Rectal smooth muscle tissue (tissue), 1 donor: ENCODE measurements around the gene PCDHB13.
"Not testable (repeated sequence)": the region's sequence is repeated elsewhere in the genome, so short reads cannot be mapped to it uniquely, and the experiment has no call there.

ENCODE experiments used
- H3K27ac ChIP-seq: one replicate; pipeline ENCODE4 v1.7.0; 2013; ENCODE audit warnings: low read depth, low read length, inconsistent platforms
- H3K27me3 ChIP-seq: one replicate; pipeline ENCODE4 v1.7.0; 2013; ENCODE audit warnings: low read length; ENCODE audit not compliant: control insufficient read depth, insufficient read depth
- H3K36me3 ChIP-seq: one replicate; pipeline ENCODE4 v1.7.0; 2013; ENCODE audit warnings: low read length; ENCODE audit not compliant: control insufficient read depth, insufficient read depth
- H3K4me1 ChIP-seq: one replicate; pipeline ENCODE4 v1.7.0; 2013; ENCODE audit warnings: low read length; ENCODE audit not compliant: control insufficient read depth, insufficient read depth
- H3K4me3 ChIP-seq: one replicate; pipeline ENCODE4 v1.7.0; 2013; ENCODE audit warnings: low read length
- H3K9ac ChIP-seq: one replicate; pipeline ENCODE4 v1.7.0; 2013; ENCODE audit warnings: low read length

Gene PCDHB13

DNA sequence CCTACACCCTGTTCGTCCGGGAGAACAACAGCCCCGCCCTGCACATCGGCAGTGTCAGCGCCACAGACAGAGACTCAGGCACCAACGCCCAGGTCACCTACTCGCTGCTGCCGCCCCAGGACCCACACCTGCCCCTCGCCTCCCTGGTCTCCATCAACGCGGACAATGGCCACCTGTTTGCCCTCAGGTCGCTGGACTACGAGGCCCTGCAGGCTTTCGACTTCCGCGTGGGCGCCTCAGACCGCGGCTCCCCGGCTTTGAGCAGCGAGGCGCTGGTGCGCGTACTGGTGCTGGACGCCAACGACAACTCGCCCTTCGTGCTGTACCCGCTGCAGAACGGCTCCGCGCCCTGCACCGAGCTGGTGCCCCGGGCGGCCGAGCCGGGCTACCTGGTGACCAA is 25.0 kb upstream of the PCDHB13 start:
- not testable (repeated sequence) for H3K36me3 ChIP-seq, H3K4me3 ChIP-seq, H3K9ac ChIP-seq, H3K27ac ChIP-seq, H3K27me3 ChIP-seq, H3K4me1 ChIP-seq

DNA sequence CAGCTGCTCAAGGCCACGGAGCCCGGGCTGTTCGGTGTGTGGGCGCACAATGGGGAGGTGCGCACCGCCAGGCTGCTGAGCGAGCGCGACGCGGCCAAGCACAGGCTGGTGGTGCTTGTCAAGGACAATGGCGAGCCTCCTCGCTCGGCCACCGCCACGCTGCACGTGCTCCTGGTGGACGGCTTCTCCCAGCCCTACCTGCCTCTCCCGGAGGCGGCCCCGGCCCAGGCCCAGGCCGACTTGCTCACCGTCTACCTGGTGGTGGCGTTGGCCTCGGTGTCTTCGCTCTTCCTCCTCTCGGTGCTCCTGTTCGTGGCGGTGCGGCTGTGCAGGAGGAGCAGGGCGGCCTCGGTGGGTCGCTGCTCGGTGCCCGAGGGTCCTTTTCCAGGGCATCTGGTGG is 24.6 kb upstream of the PCDHB13 start:
- not testable (repeated sequence) for H3K36me3 ChIP-seq, H3K4me3 ChIP-seq, H3K9ac ChIP-seq, H3K27ac ChIP-seq, H3K27me3 ChIP-seq, H3K4me1 ChIP-seq

DNA sequence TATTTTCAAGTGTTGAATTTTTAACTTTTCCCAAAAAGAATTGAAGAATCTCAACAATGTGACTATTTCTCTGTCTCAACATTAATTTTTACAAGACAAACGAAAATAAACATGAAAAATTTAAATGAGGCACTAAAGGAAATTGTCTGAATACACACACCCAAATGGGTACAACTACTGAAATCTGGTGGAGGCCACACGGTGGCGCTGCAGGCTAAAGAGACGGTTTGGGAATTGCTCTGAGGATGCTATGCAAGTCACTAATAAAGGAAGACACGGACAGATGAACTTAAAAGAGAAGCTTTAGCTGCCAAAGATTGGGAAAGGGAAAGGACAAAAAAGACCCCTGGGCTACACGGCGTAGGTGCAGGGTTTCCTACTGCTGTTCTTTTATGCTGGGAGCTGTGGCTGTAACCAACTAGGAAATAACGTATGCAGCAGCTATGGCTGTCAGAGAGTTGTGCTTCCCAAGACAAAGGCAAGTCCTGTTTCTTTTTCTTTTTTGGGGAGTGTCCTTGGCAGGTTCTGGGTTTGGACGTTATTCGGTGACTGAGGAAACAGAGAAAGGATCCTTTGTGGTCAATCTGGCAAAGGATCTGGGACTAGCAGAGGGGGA is 21.5 kb upstream of the PCDHB13 start, which contains the start of gene PCDHB10:
Gene PCDHB10 (plus strand): TSS at position 244 of the 616 bp plus-strand sequence. CDS start 200 bp downstream, at position 444.
- Histone ChIP-seq H3K27me3 (no peaks in the 10 kb centered on the region), H3K4me1 (no peaks in the 10 kb centered on the region), H3K9ac (no peak within 1 kb of the TSS), H3K27ac (no peak within 1 kb of the TSS), H3K36me3 (no peaks in the 10 kb centered on the region), H3K4me3 (peak within 1 kb of the TSS; percentile 32)

DNA sequence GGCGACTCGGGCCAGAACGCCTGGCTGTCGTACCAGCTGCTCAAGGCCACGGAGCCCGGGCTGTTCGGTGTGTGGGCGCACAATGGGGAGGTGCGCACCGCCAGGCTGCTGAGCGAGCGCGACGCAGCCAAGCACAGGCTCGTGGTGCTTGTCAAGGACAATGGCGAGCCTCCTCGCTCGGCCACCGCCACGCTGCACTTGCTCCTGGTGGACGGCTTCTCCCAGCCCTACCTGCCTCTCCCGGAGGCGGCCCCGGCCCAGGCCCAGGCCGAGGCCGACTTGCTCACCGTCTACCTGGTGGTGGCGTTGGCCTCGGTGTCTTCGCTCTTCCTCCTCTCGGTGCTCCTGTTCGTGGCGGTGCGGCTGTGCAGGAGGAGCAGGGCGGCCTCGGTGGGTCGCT is 19.4 kb upstream of the PCDHB13 start:
- H3K36me3 ChIP-seq, H3K27ac ChIP-seq, H3K9ac ChIP-seq, H3K4me3 ChIP-seq, H3K4me1 ChIP-seq, H3K27me3 ChIP-seq: not testable (repeated sequence)

DNA sequence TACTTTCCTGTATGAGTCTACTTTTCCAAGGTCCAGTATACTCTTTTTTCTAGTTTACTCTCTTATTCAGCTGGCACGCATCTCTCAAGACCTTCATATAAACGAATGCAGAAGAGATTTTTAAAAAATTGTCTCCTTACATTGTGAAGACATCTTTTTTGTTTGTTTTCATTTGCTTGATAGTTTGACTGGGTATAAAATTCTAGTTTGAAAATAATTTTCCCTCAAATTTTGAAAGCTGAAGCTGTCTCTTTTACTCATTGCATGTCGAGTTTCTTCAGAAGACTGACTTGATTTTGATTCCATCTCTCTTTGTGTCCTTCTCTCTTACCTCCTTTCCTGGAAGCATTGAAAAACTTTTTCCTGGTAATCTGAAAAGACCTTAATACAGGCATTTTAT is 17.4 kb upstream of the PCDHB13 start:
- Histone ChIP-seq H3K27me3 (no peaks in the 10 kb centered on the region), H3K9ac (no peak overlapping the region), H3K36me3 (no peaks in the 10 kb centered on the region), H3K4me1 (no peaks in the 10 kb centered on the region), H3K4me3 (no peak overlapping the region), H3K27ac (no peak overlapping the region)

DNA sequence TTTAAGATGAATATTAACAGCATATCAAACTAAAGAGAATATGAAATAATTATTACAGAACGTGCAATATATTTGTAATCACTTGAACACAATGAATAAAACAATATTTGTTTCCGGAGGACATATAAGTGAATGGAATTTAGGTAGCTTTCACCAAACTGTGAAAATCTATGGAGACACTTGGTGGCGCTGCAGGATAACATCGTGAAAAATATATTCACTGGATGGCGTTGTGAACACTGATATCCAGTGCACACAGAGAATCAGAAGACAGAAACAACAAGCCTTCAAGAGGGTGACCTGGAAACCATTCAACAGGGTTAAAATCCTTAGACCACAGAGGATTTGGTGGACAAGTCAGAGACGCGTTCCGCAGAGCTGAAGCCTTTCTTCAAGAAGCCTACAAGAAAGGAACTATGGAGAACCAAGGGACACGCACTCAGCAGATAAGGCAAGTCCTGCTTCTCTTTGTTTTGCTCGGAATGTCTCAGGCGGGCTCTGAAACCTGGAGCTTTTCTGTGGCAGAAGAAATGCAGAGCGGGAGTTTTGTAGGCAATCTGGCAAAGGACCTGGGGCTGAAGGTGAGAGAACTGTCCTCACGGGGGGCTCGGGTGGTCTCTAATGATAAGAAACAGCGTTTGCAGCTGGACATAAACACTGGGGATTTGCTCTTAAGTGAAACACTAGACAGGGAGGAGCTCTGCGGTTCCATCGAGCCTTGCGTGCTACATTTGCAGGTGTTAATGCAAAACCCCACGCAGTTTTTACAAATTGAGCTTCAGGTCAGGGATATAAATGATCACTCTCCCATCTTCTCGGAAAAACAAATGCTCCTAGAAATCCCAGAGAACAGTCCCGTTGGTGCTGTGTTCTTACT is 14.1 kb upstream of the PCDHB13 start, which contains the start of gene PCDHB11:
Gene PCDHB11 (plus strand): TSS at position 269 of the 877 bp plus-strand sequence. CDS start 148 bp downstream, at position 417.
- Histone ChIP-seq H3K27ac (no peak within 1 kb of the TSS), H3K36me3 (no peaks in the 10 kb centered on the region), H3K4me3 (peak within 1 kb of the TSS; percentile 29), H3K9ac (no peak within 1 kb of the TSS), H3K27me3 (no peaks in the 10 kb centered on the region), H3K4me1 (no peaks in the 10 kb centered on the region)

DNA sequence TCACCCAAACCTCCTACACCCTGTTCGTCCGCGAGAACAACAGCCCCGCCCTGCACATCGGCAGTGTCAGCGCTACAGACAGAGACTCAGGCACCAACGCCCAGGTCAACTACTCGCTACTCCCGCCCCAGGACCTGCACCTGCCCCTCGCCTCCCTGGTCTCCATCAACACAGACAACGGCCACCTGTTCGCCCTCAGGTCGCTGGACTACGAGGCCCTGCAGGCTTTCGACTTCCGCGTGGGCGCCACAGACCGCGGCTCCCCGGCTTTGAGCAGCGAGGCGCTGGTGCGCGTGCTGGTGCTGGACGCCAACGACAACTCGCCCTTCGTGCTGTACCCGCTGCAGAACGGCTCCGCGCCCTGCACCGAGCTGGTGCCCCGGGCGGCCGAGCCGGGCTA is 12.6 kb upstream of the PCDHB13 start:
- not testable (repeated sequence) for H3K9ac ChIP-seq, H3K4me3 ChIP-seq, H3K27ac ChIP-seq, H3K27me3 ChIP-seq, H3K36me3 ChIP-seq, H3K4me1 ChIP-seq

DNA sequence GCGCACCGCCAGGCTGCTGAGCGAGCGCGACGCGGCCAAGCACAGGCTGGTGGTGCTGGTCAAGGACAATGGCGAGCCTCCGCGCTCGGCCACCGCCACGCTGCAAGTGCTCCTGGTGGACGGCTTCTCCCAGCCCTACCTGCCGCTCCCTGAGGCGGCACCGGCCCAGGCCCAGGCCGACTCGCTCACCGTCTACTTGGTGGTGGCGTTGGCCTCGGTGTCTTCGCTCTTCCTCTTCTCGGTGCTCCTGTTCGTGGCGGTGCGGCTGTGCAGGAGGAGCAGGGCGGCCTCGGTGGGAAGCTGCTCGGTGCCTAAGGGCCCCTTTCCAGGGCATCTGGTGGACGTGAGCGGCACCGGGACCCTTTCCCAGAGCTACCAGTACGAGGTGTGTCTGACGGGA is 12.1 kb upstream of the PCDHB13 start:
- H3K27ac ChIP-seq, H3K4me3 ChIP-seq, H3K4me1 ChIP-seq, H3K9ac ChIP-seq, H3K27me3 ChIP-seq, H3K36me3 ChIP-seq: not testable (repeated sequence)

DNA sequence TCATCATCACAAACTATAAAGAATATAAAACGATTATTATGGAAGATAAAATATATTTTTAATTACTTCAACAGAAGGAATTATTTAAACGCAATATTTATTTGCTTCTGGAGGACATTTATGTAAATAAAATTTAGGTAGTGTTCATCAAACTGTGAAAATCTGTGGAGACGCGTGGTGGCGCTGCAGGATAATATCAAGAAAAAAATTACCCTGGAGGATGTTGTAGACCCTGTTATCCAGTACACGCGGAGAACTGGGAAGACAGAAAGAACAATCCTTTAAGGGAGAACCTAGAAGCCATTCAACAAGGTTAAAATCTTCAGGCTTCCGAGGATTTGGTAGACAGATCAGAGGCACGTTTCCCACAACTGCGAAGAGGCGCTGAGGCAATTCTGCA is 5.2 kb upstream of the PCDHB13 start, which contains the start of gene PCDHB12:
Gene PCDHB12 (plus strand): TSS at position 242 of the 400 bp plus-strand sequence. CDS start 189 bp downstream, outside the sequence.
- Histone ChIP-seq H3K36me3 (no peaks in the 10 kb centered on the region), H3K4me3 (no peak within 1 kb of the TSS), H3K9ac (no peak within 1 kb of the TSS), H3K27me3 (no peaks in the 10 kb centered on the region), H3K4me1 (no peaks in the 10 kb centered on the region), H3K27ac (no peak within 1 kb of the TSS)

DNA sequence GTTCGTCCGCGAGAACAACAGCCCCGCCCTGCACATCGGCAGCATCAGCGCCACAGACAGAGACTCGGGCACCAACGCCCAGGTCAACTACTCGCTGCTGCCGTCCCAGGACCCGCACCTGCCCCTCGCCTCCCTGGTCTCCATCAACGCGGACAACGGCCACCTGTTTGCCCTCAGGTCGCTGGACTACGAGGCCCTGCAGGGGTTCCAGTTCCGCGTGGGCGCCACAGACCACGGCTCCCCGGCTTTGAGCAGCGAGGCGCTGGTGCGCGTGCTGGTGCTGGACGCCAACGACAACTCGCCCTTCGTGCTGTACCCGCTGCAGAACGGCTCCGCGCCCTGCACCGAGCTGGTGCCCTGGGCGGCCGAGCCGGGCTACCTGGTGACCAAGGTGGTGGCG is 3.4 kb upstream of the PCDHB13 start:
- not testable (repeated sequence) for H3K27ac ChIP-seq, H3K9ac ChIP-seq, H3K4me1 ChIP-seq, H3K36me3 ChIP-seq, H3K4me3 ChIP-seq, H3K27me3 ChIP-seq

DNA sequence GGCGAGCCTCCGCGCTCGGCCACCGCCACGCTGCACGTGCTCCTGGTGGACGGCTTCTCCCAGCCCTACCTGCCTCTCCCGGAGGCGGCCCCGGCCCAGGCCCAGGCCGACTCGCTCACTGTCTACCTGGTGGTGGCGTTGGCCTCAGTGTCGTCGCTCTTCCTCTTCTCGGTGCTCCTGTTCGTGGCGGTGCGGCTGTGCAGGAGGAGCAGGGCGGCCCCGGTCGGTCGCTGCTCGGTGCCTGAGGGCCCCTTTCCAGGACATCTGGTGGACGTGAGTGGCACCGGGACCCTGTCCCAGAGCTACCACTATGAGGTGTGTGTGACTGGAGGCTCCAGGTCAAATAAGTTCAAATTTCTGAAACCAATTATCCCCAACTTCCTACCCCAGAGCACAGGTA is 2.9 kb upstream of the PCDHB13 start:
- H3K27ac ChIP-seq, H3K4me1 ChIP-seq, H3K27me3 ChIP-seq, H3K9ac ChIP-seq, H3K4me3 ChIP-seq, H3K36me3 ChIP-seq: not testable (repeated sequence)

DNA sequence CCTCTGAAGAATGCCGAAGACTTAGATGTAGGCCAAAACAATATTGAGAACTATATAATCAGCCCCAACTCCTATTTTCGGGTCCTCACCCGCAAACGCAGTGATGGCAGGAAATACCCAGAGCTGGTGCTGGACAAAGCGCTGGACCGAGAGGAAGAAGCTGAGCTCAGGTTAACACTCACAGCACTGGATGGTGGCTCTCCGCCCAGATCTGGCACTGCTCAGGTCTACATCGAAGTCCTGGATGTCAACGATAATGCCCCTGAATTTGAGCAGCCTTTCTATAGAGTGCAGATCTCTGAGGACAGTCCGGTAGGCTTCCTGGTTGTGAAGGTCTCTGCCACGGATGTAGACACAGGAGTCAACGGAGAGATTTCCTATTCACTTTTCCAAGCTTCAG is 864 bp downstream of the PCDHB13 start:
- H3K4me1 ChIP-seq, H3K27me3 ChIP-seq, H3K27ac ChIP-seq, H3K9ac ChIP-seq, H3K4me3 ChIP-seq, H3K36me3 ChIP-seq: not testable (repeated sequence)

DNA sequence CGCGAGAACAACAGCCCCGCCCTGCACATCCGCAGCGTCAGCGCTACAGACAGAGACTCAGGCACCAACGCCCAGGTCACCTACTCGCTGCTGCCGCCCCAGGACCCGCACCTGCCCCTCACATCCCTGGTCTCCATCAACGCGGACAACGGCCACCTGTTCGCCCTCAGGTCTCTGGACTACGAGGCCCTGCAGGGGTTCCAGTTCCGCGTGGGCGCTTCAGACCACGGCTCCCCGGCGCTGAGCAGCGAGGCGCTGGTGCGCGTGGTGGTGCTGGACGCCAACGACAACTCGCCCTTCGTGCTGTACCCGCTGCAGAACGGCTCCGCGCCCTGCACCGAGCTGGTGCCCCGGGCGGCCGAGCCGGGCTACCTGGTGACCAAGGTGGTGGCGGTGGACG is 1.8 kb downstream of the PCDHB13 start:
- H3K4me3 ChIP-seq, H3K36me3 ChIP-seq, H3K9ac ChIP-seq, H3K27ac ChIP-seq, H3K27me3 ChIP-seq, H3K4me1 ChIP-seq: not testable (repeated sequence)
